HUES6 (cell line): ENCODE data around the gene BMP7.
"Not testable (repeated sequence)": the region's sequence is repeated elsewhere in the genome, so short reads cannot be mapped to it uniquely, and the experiment has no call there.

ENCODE experiments used
- H3K27ac ChIP-seq: 2 replicates; pipeline ENCODE4 v1.7.0; 2013; ENCODE audit warnings: low read depth, mild to moderate bottlenecking, low read length, inconsistent platforms
- H3K27me3 ChIP-seq: 2 replicates; pipeline ENCODE4 v1.6.1; 2013; ENCODE audit warnings: low read length; ENCODE audit not compliant: control insufficient read depth, insufficient read depth
- H3K36me3 ChIP-seq: 2 replicates; pipeline ENCODE4 v1.6.1; 2013; ENCODE audit warnings: low read length; ENCODE audit not compliant: control insufficient read depth, insufficient read depth
- H3K4me1 ChIP-seq: 2 replicates; pipeline ENCODE4 v1.6.1; 2013; ENCODE audit warnings: low read length; ENCODE audit not compliant: control insufficient read depth, insufficient read depth
- H3K4me3 ChIP-seq: 2 replicates; pipeline ENCODE4 v1.5.1; 2013; ENCODE audit warnings: low read depth, low read length
- H3K9ac ChIP-seq: one replicate; pipeline ENCODE4 v1.6.1; 2013; ENCODE audit warnings: mild to moderate bottlenecking, low read length
- H3K9me3 ChIP-seq: 2 replicates; pipeline ENCODE4 v1.6.1; 2013; ENCODE audit warnings: low read depth, low read length; ENCODE audit not compliant: control insufficient read depth, insufficient read depth

The BMP7 gene

GRCh38 chr20:57265336-57265996, 975 bp downstream of the BMP7 start:
- peaks cover 67% of the 10 kb centered on the region for H3K4me1 ChIP-seq

GRCh38 chr20:57264908-57265335, 1.5 kb downstream of the BMP7 start:
- H3K9me3 ChIP-seq, H3K27ac ChIP-seq, H3K36me3 ChIP-seq: not testable (repeated sequence)
- peaks cover 68% of the 10 kb centered on the region for H3K27me3 ChIP-seq
- H3K4me1 ChIP-seq = peaks cover 66% of the 10 kb centered on the region
- H3K9ac ChIP-seq = peak overlapping the region; percentile 49
- H3K4me3 ChIP-seq = peak overlapping the region; percentile 85

More at GRCh38 chr20:57265336-57265996, 975 bp downstream of the BMP7 start:
- no peaks in the 10 kb centered on the region for H3K9me3 ChIP-seq
- H3K4me3 ChIP-seq = peak overlapping the region; percentile 85
- no peak overlapping the region for H3K27ac ChIP-seq
- H3K27me3 ChIP-seq = peaks cover 67% of the 10 kb centered on the region
- no peaks in the 10 kb centered on the region for H3K36me3 ChIP-seq
- peak overlapping the region; percentile 49 for H3K9ac ChIP-seq

- no peaks in the 10 kb centered on the region for H3K36me3 ChIP-seq
- H3K9me3 ChIP-seq = no peaks in the 10 kb centered on the region
- peak overlapping the region; percentile 85 for H3K4me3 ChIP-seq
- peaks cover 64% of the 10 kb centered on the region for H3K4me1 ChIP-seq
- peak overlapping the region; percentile 24 for H3K9ac ChIP-seq
- H3K27ac ChIP-seq = no peak overlapping the region
- H3K27me3 ChIP-seq = peaks cover 60% of the 10 kb centered on the region
Observed at GRCh38 chr20:57263801-57264792, 2.3 kb downstream of the BMP7 start.

- peak overlapping the region; percentile 85 for H3K4me3 ChIP-seq
- H3K4me1 ChIP-seq = peaks cover 67% of the 10 kb centered on the region
Observed at GRCh38 chr20:57262784-57263609, 3.4 kb downstream of the BMP7 start.

GRCh38 chr20:57262301-57262700, 4.1 kb downstream of the BMP7 start:
- Histone ChIP-seq H3K27me3 (peaks cover 42% of the 10 kb centered on the region), H3K9me3 (no peaks in the 10 kb centered on the region), H3K27ac (no peak overlapping the region), H3K4me3 (no peak overlapping the region), H3K4me1 (peaks cover 69% of the 10 kb centered on the region), H3K9ac (no peak overlapping the region), H3K36me3 (no peaks in the 10 kb centered on the region)

More at GRCh38 chr20:57262784-57263609, 3.4 kb downstream of the BMP7 start:
- H3K27ac ChIP-seq = 0 out of 2 replicates have a peak overlapping the region, but pooled peaks have one; percentile 5
- H3K9ac ChIP-seq = peak overlapping the region; percentile 45
- H3K36me3 ChIP-seq = no peaks in the 10 kb centered on the region
- H3K9me3 ChIP-seq = no peaks in the 10 kb centered on the region
- peaks cover 49% of the 10 kb centered on the region for H3K27me3 ChIP-seq

GRCh38 chr20:57261457-57262251, 4.8 kb downstream of the BMP7 start:
- Histone ChIP-seq H3K27me3 (peaks cover 36% of the 10 kb centered on the region), H3K9ac (no peak overlapping the region), H3K4me3 (no peak overlapping the region)

GRCh38 chr20:57260934-57261333, 5.5 kb downstream of the BMP7 start:
- Histone ChIP-seq H3K9me3 (no peaks in the 10 kb centered on the region), H3K27ac (no peak overlapping the region), H3K36me3 (no peaks in the 10 kb centered on the region), H3K27me3 (peaks cover 34% of the 10 kb centered on the region), H3K4me3 (peak overlapping the region; percentile 18; the same call in 1 of the 2 replicates), H3K4me1 (peaks cover 69% of the 10 kb centered on the region), H3K9ac (no peak overlapping the region)

More at GRCh38 chr20:57261457-57262251, 4.8 kb downstream of the BMP7 start:
- H3K27ac ChIP-seq = no peak overlapping the region
- no peaks in the 10 kb centered on the region for H3K36me3 ChIP-seq
- H3K4me1 ChIP-seq = peaks cover 64% of the 10 kb centered on the region
- H3K9me3 ChIP-seq = no peaks in the 10 kb centered on the region

- H3K36me3 ChIP-seq = no peaks in the 10 kb centered on the region
- H3K4me1 ChIP-seq = peaks cover 71% of the 10 kb centered on the region
- no peaks in the 10 kb centered on the region for H3K9me3 ChIP-seq
- H3K4me3 ChIP-seq = no peak overlapping the region
- no peak overlapping the region for H3K27ac ChIP-seq
- no peak overlapping the region for H3K9ac ChIP-seq
- H3K27me3 ChIP-seq = peaks cover 27% of the 10 kb centered on the region
Observed at GRCh38 chr20:57259938-57260921, 6.2 kb downstream of the BMP7 start.

- H3K9me3 ChIP-seq = no peaks in the 10 kb centered on the region
- H3K36me3 ChIP-seq = no peaks in the 10 kb centered on the region
- no peak overlapping the region for H3K27ac ChIP-seq
- no peak overlapping the region for H3K4me3 ChIP-seq
- H3K9ac ChIP-seq = no peak overlapping the region
- H3K27me3 ChIP-seq = peaks cover 19% of the 10 kb centered on the region
- H3K4me1 ChIP-seq = peaks cover 71% of the 10 kb centered on the region
Observed at GRCh38 chr20:57259121-57259937, 7.1 kb downstream of the BMP7 start.
